A549 (cell line): ENCODE results near the gene SMPD2. TPM values are rescaled to one million over a fixed set of nuclear protein-coding genes. Genes with fewer than 3 reads are reported as not detected.

Source experiments
- ATAC-seq, 2 experiments: fragments of 200-7000 bp in 1 of 2; fragments of >200 bp in 1 of 2; cut with Nextera tagmentation in 1 of 2; cut with Tn5 transposase in 1 of 2; 3 replicates each; pipeline versions ENCODE4 v1.8.0 to v1.9.1; 2018 to 2020; ENCODE audit warnings: mild to moderate bottlenecking in 1 of 2, moderate library complexity in 1 of 2
- CTCF ChIA-PET: fragments of 300-600 bp; sonication (Branson Sonifier 250); formaldehyde crosslinking; extraction: SDS; loops from one replicate; lab custom pipeline; 2021; ENCODE audit warnings: antibody characterized with exemption, inconsistent platforms; lab: Yijun Ruan, JAX
- POLR2A ChIA-PET: fragments of 350-600 bp; formaldehyde crosslinking; extraction: SDS; loops from one replicate; lab custom pipeline; 2021; ENCODE audit warnings: antibody characterized with exemption, inconsistent platforms; lab: Yijun Ruan, JAX
- DNase-seq, 2 experiments: peaks; one replicate each; pipeline versions ENCODE4 v3.0.0 to v3.0.0-alpha.2; 2011 to 2016; ENCODE audit warnings: low read depth in 1 of 2, low spot score in 1 of 2
- FAIRE-seq: peaks from 2 replicates; lab custom pipeline; 2011; peaks lifted over from hg19 to GRCh38; lab: Jason Lieb, UNC
- H3K27ac ChIP-seq, 2 experiments: fragments of >200 bp; sonication (Bioruptor Twin); formaldehyde crosslinking; 3 replicates each; pipeline ENCODE4 v1.5.1; 2016 to 2017
- H3K4me1 ChIP-seq: fragments of >200 bp; sonication (Bioruptor Twin); formaldehyde crosslinking; 3 replicates; pipeline ENCODE4 v1.6.1; 2016
- H3K4me2 ChIP-seq: fragments of >200 bp; sonication (Bioruptor Twin); formaldehyde crosslinking; 3 replicates; pipeline ENCODE4 v1.6.1; 2016
- H3K4me3 ChIP-seq: fragments of >200 bp; sonication (Bioruptor Twin); formaldehyde crosslinking; 3 replicates; pipeline ENCODE4 v1.5.1; 2016
- H3K9me3 ChIP-seq: fragments of >200 bp; sonication (Bioruptor Twin); formaldehyde crosslinking; 3 replicates; pipeline ENCODE4 v1.6.1; 2016
- ATOH8 ChIP-seq: fragments of 250-450 bp; sonication (Bioruptor Pico); IDR thresholded peaks from 2 replicates; pipeline ENCODE4 v1.5.0; 2020; ENCODE audit warnings: low read depth, mild to moderate bottlenecking, moderate library complexity
- CBX8 ChIP-seq: fragments of 200-600 bp; sonication (generic); IDR thresholded peaks from 2 replicates; pipeline ENCODE4 v1.6.1; 2016
- CEBPB ChIP-seq, 2 experiments: fragments of >200 bp in 1 of 2; sonication (Bioruptor Twin) in 1 of 2; formaldehyde crosslinking in 1 of 2; IDR thresholded peaks; 2 replicates each; pipeline ENCODE4 v1.6.1; 2012 to 2016
- CHD2 ChIP-seq: fragments of 150-350 bp; IDR thresholded peaks from 2 replicates; pipeline ENCODE4 v1.6.1; 2014; ENCODE audit warnings: low read length; ENCODE audit not compliant: partially characterized antibody
- E2F6 ChIP-seq: IDR thresholded peaks from 2 replicates; pipeline ENCODE4 v1.6.1; 2012; ENCODE audit warnings: low read depth, borderline replicate concordance
- FOSB ChIP-seq: fragments of 250-450 bp; sonication (Bioruptor Pico); IDR thresholded peaks from 2 replicates; pipeline ENCODE4 v1.5.0; 2020; ENCODE audit warnings: mild to moderate bottlenecking, moderate library complexity
- FOXS1 ChIP-seq: fragments of 250-450 bp; sonication (Bioruptor Pico); IDR thresholded peaks from 2 replicates; pipeline ENCODE4 v1.5.0; 2020; ENCODE audit warnings: mild to moderate bottlenecking, moderate library complexity
- HEYL ChIP-seq: fragments of 250-450 bp; sonication (Bioruptor Pico); IDR thresholded peaks from 2 replicates; pipeline ENCODE4 v1.8.0; 2021; ENCODE audit warnings: mild to moderate bottlenecking, moderate library complexity
- HOXA7 ChIP-seq: fragments of 250-450 bp; sonication (Bioruptor Pico); IDR thresholded peaks from 2 replicates; pipeline ENCODE4 v1.5.0; 2020; ENCODE audit warnings: mild to moderate bottlenecking, moderate library complexity
- HOXB13 ChIP-seq: fragments of 250-450 bp; sonication (Bioruptor Pico); IDR thresholded peaks from 2 replicates; pipeline ENCODE4 v1.5.0; 2020; ENCODE audit warnings: low read depth, mild to moderate bottlenecking, moderate library complexity
- HOXB5 ChIP-seq: fragments of 250-450 bp; sonication (Bioruptor Pico); IDR thresholded peaks from 2 replicates; pipeline ENCODE4 v1.5.0; 2020; ENCODE audit warnings: mild to moderate bottlenecking, moderate library complexity
- JUN ChIP-seq, 2 experiments: fragments of >200 bp; sonication (Bioruptor Twin); formaldehyde crosslinking; IDR thresholded peaks; 2 replicates in 1 of 2; 3 replicates in 1 of 2; pipeline ENCODE4 v1.6.1; 2016 to 2017
- JUNB ChIP-seq: fragments of >200 bp; sonication (Bioruptor Twin); formaldehyde crosslinking; IDR thresholded peaks from 2 replicates; pipeline ENCODE4 v1.6.1; 2016
- KDM1A ChIP-seq: fragments of 200-600 bp; sonication (generic); IDR thresholded peaks from 2 replicates; pipeline ENCODE4 v1.6.1; 2016; ENCODE audit warnings: low read depth, mild to moderate bottlenecking
- KDM5A ChIP-seq: fragments of 200-600 bp; sonication (generic); IDR thresholded peaks from 2 replicates; pipeline ENCODE4 v1.6.1; 2016; ENCODE audit warnings: antibody characterized with exemption, mild to moderate bottlenecking
- MAX ChIP-seq: IDR thresholded peaks from 2 replicates; pipeline ENCODE4 v1.6.1; 2012
- MAZ ChIP-seq: fragments of 150-350 bp; IDR thresholded peaks from 2 replicates; pipeline ENCODE4 v1.6.1; 2014; ENCODE audit warnings: antibody characterized with exemption, low read depth, low read length, borderline replicate concordance
- MYC ChIP-seq: IDR thresholded peaks from 2 replicates; pipeline ENCODE4 v1.6.1; 2012; ENCODE audit warnings: mild to moderate bottlenecking, inconsistent platforms, low read length, improper control_type of control experiment, borderline replicate concordance
- NFE2L2 ChIP-seq: fragments of 150-350 bp; conservative IDR thresholded peaks from 2 replicates; pipeline ENCODE4 v1.6.1; 2014; ENCODE audit warnings: low read length
- NR3C1 ChIP-seq: fragments of >200 bp; sonication (Bioruptor Twin); formaldehyde crosslinking; IDR thresholded peaks from 3 replicates; pipeline ENCODE4 v1.6.1; 2017
- PHF8 ChIP-seq: fragments of 200-600 bp; sonication (generic); IDR thresholded peaks from 2 replicates; pipeline ENCODE4 v1.6.1; 2016; ENCODE audit warnings: low read depth, mild to moderate bottlenecking, antibody characterized with exemption, moderate library complexity, borderline replicate concordance
- POLR2A ChIP-seq: IDR thresholded peaks from 2 replicates; pipeline ENCODE4 v1.6.1; 2012; ENCODE audit warnings: mild to moderate bottlenecking, low read length
- POLR2AphosphoS2 ChIP-seq: conservative IDR thresholded peaks from 2 replicates; pipeline ENCODE4 v1.6.1; 2012; ENCODE audit warnings: low read length, improper control_type of control experiment, inconsistent platforms
- RAD21 ChIP-seq, 2 experiments: fragments of >200 bp in 1 of 2; sonication (Bioruptor Twin) in 1 of 2; formaldehyde crosslinking in 1 of 2; IDR thresholded peaks in 1 of 2; conservative IDR thresholded peaks in 1 of 2; 2 replicates in 1 of 2; 3 replicates in 1 of 2; pipeline ENCODE4 v1.6.1; 2012 to 2018; ENCODE audit warnings: inconsistent platforms in 1 of 2
- RCOR1 ChIP-seq: fragments of 150-350 bp; IDR thresholded peaks from 2 replicates; pipeline ENCODE4 v1.6.1; 2014; ENCODE audit warnings: antibody characterized with exemption, low read length, low read depth
- RNF2 ChIP-seq: fragments of 200-600 bp; sonication (generic); IDR thresholded peaks from 2 replicates; pipeline ENCODE4 v1.6.1; 2016; ENCODE audit warnings: low read depth, mild to moderate bottlenecking, antibody characterized with exemption, moderate library complexity, borderline replicate concordance
- SMC3 ChIP-seq: fragments of >200 bp; sonication (Bioruptor Twin); formaldehyde crosslinking; IDR thresholded peaks from 3 replicates; pipeline ENCODE4 v1.6.1; 2018; ENCODE audit warnings: inconsistent platforms
- ZC3H11A ChIP-seq: fragments of 450-650 bp; IDR thresholded peaks from 2 replicates; pipeline ENCODE4 v1.6.1; 2014; ENCODE audit warnings: antibody characterized with exemption, mild to moderate bottlenecking
- WGBS: methylation state at CpG from one replicate; pipeline ENCODE4 v1.1.6; 2017; ENCODE audit errors: missing lambda C conversion rate; 5-methylcytosine and 5-hydroxymethylcytosine counted together
- polyA plus RNA-seq, 4 experiments: library from polyadenylated mRNA; depleted of rRNA in 3 of 4; stranded (reverse); fragments of >200 nt; fragmentation: RNase III in 1 of 4; extraction: RNeasy Plus Mini Kit Qiagen cat#74134 plus additional on column Dnase treatment in 1 of 4; gene quantifications; 2 replicates in 3 of 4; 3 replicates in 1 of 4; pipeline ENCODE4 v1.2.3, GENCODE V29; 2011 to 2017
- TF ChIP-seq, protein P1 (sequence below): fragments of >200 bp; sonication (Bioruptor Twin); formaldehyde crosslinking; IDR thresholded peaks from 2 replicates; pipeline ENCODE4 v1.6.1; 2016
- TF ChIP-seq, protein P2 (sequence below): fragments of >200 bp; sonication (Bioruptor Twin); formaldehyde crosslinking; IDR thresholded peaks from 3 replicates; pipeline ENCODE4 v1.6.1; 2016
- TF ChIP-seq, protein P3 (sequence below): fragments of 200-600 bp; sonication (generic); IDR thresholded peaks from 2 replicates; pipeline ENCODE4 v1.6.1; 2016; ENCODE audit warnings: antibody characterized with exemption, mild to moderate bottlenecking, moderate library complexity
- TF ChIP-seq, protein P4 (sequence below): fragments of 450-650 bp; IDR thresholded peaks from 2 replicates; pipeline ENCODE4 v1.6.1; 2014; ENCODE audit warnings: antibody characterized with exemption

The SMPD2 gene
- polyA plus RNA-seq, 2 of the 4 experiments (the other 2 are of a cell fraction), result 9.6 to 10.0 TPM

- Histone ChIP-seq H3K4me1 (peaks cover 42% of the 10 kb centered on the region; the same call in 2 of the 3 replicates), H3K9me3 (no peaks in the 10 kb centered on the region), H3K4me2 (peak within 1 kb of the TSS; percentile 78), H3K27ac (peak within 1 kb of the TSS; percentile 89 to 100)
- POLR2A ChIA-PET, result no interaction called here
- DNase-seq (peak; percentile 52 to 86), ATAC-seq (peak; percentile 89 to 94)
- TF ChIP-seq E2F6 (peak; percentile 44; the same call in 1 of the 2 replicates), JUN (IDR thresholded peaks at IDR 0.05) (peak in 1 of 2 experiments; percentile 68; a peak in 3 of 5 replicates), RCOR1 (no peak), KDM1A (no peak), MAZ (peak; percentile 68; the same call in 1 of the 2 replicates), FOSB (CRISPR knock-in tag) (no peak), FOXS1 (CRISPR knock-in tag) (no peak), JUNB (no peak), CEBPB (IDR thresholded peaks at IDR 0.05) (no peak), ZC3H11A (no peak), MYC (0 out of 2 replicates have a peak, but pooled peaks have one; percentile 47), SMC3 (no peak), HOXB5 (no peak), NR3C1 (no peak), PHF8 (peak; percentile 76; the same call in 1 of the 2 replicates), HOXB13 (CRISPR knock-in tag) (no peak), HEYL (CRISPR knock-in tag) (no peak), ATOH8 (CRISPR knock-in tag) (no peak), POLR2AphosphoS2 (no peak), NFE2L2 (no peak), RNF2 (no peak), KDM5A (no peak), HOXA7 (CRISPR knock-in tag) (no peak), CBX8 (no peak), MAX (peak; percentile 72), RAD21 (conservative IDR thresholded peaks at IDR 0.05 in 1 of 2, IDR thresholded peaks at IDR 0.05 in 1 of 2) (no peak), POLR2A (peak; percentile 62), CHD2 (no peak)
- TF ChIP-seq, protein P1, sequence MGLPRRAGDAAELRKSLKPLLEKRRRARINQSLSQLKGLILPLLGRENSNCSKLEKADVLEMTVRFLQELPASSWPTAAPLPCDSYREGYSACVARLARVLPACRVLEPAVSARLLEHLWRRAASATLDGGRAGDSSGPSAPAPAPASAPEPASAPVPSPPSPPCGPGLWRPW, result no peak
- TF ChIP-seq, protein P2, sequence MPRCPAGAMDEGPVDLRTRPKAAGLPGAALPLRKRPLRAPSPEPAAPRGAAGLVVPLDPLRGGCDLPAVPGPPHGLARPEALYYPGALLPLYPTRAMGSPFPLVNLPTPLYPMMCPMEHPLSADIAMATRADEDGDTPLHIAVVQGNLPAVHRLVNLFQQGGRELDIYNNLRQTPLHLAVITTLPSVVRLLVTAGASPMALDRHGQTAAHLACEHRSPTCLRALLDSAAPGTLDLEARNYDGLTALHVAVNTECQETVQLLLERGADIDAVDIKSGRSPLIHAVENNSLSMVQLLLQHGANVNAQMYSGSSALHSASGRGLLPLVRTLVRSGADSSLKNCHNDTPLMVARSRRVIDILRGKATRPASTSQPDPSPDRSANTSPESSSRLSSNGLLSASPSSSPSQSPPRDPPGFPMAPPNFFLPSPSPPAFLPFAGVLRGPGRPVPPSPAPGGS, result 0 out of 3 replicates have a peak, but pooled peaks have one; percentile 58
- TF ChIP-seq, protein P3, sequence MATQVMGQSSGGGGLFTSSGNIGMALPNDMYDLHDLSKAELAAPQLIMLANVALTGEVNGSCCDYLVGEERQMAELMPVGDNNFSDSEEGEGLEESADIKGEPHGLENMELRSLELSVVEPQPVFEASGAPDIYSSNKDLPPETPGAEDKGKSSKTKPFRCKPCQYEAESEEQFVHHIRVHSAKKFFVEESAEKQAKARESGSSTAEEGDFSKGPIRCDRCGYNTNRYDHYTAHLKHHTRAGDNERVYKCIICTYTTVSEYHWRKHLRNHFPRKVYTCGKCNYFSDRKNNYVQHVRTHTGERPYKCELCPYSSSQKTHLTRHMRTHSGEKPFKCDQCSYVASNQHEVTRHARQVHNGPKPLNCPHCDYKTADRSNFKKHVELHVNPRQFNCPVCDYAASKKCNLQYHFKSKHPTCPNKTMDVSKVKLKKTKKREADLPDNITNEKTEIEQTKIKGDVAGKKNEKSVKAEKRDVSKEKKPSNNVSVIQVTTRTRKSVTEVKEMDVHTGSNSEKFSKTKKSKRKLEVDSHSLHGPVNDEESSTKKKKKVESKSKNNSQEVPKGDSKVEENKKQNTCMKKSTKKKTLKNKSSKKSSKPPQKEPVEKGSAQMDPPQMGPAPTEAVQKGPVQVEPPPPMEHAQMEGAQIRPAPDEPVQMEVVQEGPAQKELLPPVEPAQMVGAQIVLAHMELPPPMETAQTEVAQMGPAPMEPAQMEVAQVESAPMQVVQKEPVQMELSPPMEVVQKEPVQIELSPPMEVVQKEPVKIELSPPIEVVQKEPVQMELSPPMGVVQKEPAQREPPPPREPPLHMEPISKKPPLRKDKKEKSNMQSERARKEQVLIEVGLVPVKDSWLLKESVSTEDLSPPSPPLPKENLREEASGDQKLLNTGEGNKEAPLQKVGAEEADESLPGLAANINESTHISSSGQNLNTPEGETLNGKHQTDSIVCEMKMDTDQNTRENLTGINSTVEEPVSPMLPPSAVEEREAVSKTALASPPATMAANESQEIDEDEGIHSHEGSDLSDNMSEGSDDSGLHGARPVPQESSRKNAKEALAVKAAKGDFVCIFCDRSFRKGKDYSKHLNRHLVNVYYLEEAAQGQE, result no peak
- TF ChIP-seq, protein P4, sequence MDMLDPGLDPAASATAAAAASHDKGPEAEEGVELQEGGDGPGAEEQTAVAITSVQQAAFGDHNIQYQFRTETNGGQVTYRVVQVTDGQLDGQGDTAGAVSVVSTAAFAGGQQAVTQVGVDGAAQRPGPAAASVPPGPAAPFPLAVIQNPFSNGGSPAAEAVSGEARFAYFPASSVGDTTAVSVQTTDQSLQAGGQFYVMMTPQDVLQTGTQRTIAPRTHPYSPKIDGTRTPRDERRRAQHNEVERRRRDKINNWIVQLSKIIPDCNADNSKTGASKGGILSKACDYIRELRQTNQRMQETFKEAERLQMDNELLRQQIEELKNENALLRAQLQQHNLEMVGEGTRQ, result no peak
- TF ChIP-seq, all 56 proteins: peak for 8
- CTCF ChIA-PET, result no interaction called here
- no peak for FAIRE-seq
- WGBS, result 0% methylated on average over 6 of the region's 97 CpGs
- H3K4me3 ChIP-seq, result peak within 1 kb of the TSS; percentile 85
Measured at GRCh38 chr6:109482905-109483734, 42.6 kb downstream of the SMPD2 start, which contains the start of gene ZBTB24. Gene ZBTB24, minus strand, starts transcription at chr6:109483219. Its CDS starts 1,193 bp downstream, at chr6:109482026.
